ENCODE data around the gene FAM241A.
"Not testable (repeated sequence)": the region's sequence is repeated elsewhere in the genome, so short reads cannot be mapped to it uniquely, and the experiment has no call there.

The FAM241A gene

GRCh38 chr4:112173593-112174558 lies 28.6 kb downstream of the FAM241A start:
- no peak for DNase-seq (ENCODE audit: low spot score)

GRCh38 chr4:112175840-112176239 lies 30.6 kb downstream of the FAM241A start:
- DNase-seq (ENCODE audit: low spot score): no peak

- no peak for DNase-seq (ENCODE audit: low spot score)
Observed at GRCh38 chr4:112176596-112176995, 31.3 kb downstream of the FAM241A start.

- DNase-seq (ENCODE audit: low spot score): not testable (repeated sequence)
Observed at GRCh38 chr4:112178741-112179140, 33.5 kb downstream of the FAM241A start.

GRCh38 chr4:112181358-112182000 lies 36.2 kb downstream of the FAM241A start:
- DNase-seq (ENCODE audit: low spot score): no peak

GRCh38 chr4:112182604-112183003 lies 37.4 kb downstream of the FAM241A start:
- DNase-seq (ENCODE audit: low spot score): no peak

- DNase-seq (ENCODE audit: low spot score): no peak
Observed at GRCh38 chr4:112183252-112183651, 38.0 kb downstream of the FAM241A start.

GRCh38 chr4:112184438-112184837 lies 39.2 kb downstream of the FAM241A start:
- no peak for DNase-seq (ENCODE audit: low spot score)

GRCh38 chr4:112185334-112185733 lies 40.1 kb downstream of the FAM241A start:
- no peak for DNase-seq (ENCODE audit: low spot score)

GRCh38 chr4:112185740-112186670 lies 40.8 kb downstream of the FAM241A start:
- DNase-seq (ENCODE audit: low spot score): no peak

GRCh38 chr4:112189754-112190153 lies 44.5 kb downstream of the FAM241A start:
- no peak for DNase-seq (ENCODE audit: low spot score)

GRCh38 chr4:112190684-112191083 lies 45.4 kb downstream of the FAM241A start:
- no peak for DNase-seq (ENCODE audit: low spot score)

- no peak for DNase-seq (ENCODE audit: low spot score)
Observed at GRCh38 chr4:112196461-112196860, 51.2 kb downstream of the FAM241A start.

- DNase-seq (ENCODE audit: low spot score): no peak
Observed at GRCh38 chr4:112199041-112199440, 53.8 kb downstream of the FAM241A start.

- no peak for DNase-seq (ENCODE audit: low spot score)
Observed at GRCh38 chr4:112201915-112202505, 56.8 kb downstream of the FAM241A start.

- DNase-seq (ENCODE audit: low spot score): no peak
Observed at GRCh38 chr4:112203593-112203992, 58.3 kb downstream of the FAM241A start.

- DNase-seq (ENCODE audit: low spot score): no peak
Observed at GRCh38 chr4:112206431-112206830, 61.2 kb downstream of the FAM241A start.

- DNase-seq (ENCODE audit: low spot score): not testable (repeated sequence)
Observed at GRCh38 chr4:112208137-112209095, 63.2 kb downstream of the FAM241A start.

- no peak for DNase-seq (ENCODE audit: low spot score)
Observed at GRCh38 chr4:112210777-112211176, 65.5 kb downstream of the FAM241A start.

- no peak for DNase-seq (ENCODE audit: low spot score)
Observed at GRCh38 chr4:112213091-112213490, 67.8 kb downstream of the FAM241A start.
